ENCODE measurements around the gene AK9.

AK9 gene

DNA sequence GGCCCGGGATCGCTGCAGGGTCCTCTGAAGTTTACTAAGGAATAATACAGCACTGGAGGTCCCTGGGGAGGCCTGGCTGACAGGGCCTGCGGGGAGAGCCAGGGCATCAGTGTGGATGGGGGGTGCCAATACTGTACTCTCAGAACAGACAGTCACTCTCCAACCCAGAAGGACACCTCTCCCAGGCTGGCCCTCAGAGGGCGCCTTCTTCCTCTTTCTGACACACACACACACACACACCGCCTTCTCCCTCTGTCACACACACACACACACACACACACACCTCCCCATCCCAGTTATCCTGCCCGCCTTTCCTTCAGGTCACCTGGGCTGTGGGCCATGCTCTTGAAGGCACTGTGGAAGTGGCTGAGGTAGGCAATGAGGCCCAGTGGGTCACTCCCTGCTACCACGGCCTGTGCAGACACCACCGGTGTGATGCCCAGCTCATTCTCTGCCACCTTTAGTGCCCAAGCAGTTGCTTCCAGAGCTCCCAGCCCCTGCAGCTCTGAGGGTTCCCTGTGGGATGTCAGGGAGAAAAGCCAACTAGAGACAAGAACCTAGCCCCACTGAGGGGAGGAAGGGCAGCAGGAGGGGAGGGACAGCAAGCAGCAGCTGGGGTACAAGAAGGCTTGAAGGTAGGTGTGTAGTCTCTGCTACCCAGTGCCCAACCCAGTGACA lies 243.0 kb downstream of the AK9 start:
- Histone ChIP-seq H3K9ac (ENCODE audit: low read depth, low read length, poor library complexity, severe bottlenecking) (peak overlapping the region; percentile 31), H3K36me3 (ENCODE audit: insufficient read depth, low read length) (peaks cover 48% of the 10 kb centered on the region; the same call in 1 of the 2 replicates)

DNA sequence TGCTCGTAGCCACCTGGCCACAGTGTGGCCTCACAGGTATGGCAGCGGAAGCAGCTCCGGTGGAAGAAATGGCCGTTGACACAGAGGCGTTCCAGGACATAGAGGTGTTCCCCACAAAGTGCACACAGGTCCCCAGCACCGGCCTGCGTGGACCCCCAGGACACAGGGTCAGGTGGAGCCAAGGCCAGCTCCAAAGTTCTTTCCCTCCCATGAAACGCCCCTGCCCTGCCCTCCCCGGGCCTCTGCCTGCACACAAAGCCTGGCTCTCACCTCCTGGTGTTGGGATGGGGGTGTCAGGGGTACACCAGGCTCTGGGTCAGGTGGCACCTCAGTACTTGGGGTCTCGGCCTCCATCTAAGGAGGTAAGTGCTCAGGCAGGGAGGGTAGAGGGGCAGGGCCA lies 243.9 kb downstream of the AK9 start:
- Histone ChIP-seq H3K4me2 (ENCODE audit: low read depth, low read length, poor library complexity, severe bottlenecking) (no peak overlapping the region), H4K20me1 (ENCODE audit: insufficient read depth, low read length, poor library complexity, severe bottlenecking) (peaks cover 5% of the 10 kb centered on the region), H3K27me3 (ENCODE audit: insufficient read depth, low read length, poor library complexity, severe bottlenecking) (no peaks in the 10 kb centered on the region), H3K9me3 (ENCODE audit: insufficient read depth, low read depth, low read length) (no peaks in the 10 kb centered on the region), H3K36me3 (ENCODE audit: insufficient read depth, low read length) (peaks cover 42% of the 10 kb centered on the region; the same call in 1 of the 2 replicates), H3K4me1 (ENCODE audit: insufficient read depth, low read length, poor library complexity, severe bottlenecking) (peaks cover 43% of the 10 kb centered on the region), H2AFZ (ENCODE audit: low read length) (no peak overlapping the region), H3K9ac (ENCODE audit: low read depth, low read length, poor library complexity, severe bottlenecking) (no peak overlapping the region), H3K4me3 (ENCODE audit: low read length, poor library complexity, severe bottlenecking) (no peak overlapping the region), H3K79me2 (ENCODE audit: insufficient read depth, low read length) (peaks cover 33% of the 10 kb centered on the region), H3K9me2 (replicated peaks; ENCODE audit: low read depth, low read length) (no peaks in the 10 kb centered on the region), H3F3A (ENCODE audit: low read depth) (no peaks in the 10 kb centered on the region)
- no peak for TF ChIP-seq EZH2phosphoT487 (IDR thresholded peaks at IDR 0.05; ENCODE audit: borderline replicate concordance)
- TF ChIP-seq, protein P1, sequence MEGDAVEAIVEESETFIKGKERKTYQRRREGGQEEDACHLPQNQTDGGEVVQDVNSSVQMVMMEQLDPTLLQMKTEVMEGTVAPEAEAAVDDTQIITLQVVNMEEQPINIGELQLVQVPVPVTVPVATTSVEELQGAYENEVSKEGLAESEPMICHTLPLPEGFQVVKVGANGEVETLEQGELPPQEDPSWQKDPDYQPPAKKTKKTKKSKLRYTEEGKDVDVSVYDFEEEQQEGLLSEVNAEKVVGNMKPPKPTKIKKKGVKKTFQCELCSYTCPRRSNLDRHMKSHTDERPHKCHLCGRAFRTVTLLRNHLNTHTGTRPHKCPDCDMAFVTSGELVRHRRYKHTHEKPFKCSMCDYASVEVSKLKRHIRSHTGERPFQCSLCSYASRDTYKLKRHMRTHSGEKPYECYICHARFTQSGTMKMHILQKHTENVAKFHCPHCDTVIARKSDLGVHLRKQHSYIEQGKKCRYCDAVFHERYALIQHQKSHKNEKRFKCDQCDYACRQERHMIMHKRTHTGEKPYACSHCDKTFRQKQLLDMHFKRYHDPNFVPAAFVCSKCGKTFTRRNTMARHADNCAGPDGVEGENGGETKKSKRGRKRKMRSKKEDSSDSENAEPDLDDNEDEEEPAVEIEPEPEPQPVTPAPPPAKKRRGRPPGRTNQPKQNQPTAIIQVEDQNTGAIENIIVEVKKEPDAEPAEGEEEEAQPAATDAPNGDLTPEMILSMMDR (conservative IDR thresholded peaks at IDR 0.05; ENCODE audit: low read length), result no peak

More for the DNA sequence above, 243.0 kb downstream of the AK9 start:
- Histone ChIP-seq H2AFZ (ENCODE audit: low read length) (no peak overlapping the region), H3F3A (ENCODE audit: low read depth) (no peaks in the 10 kb centered on the region), H3K4me3 (ENCODE audit: low read length, poor library complexity, severe bottlenecking) (no peak overlapping the region), H3K4me1 (ENCODE audit: insufficient read depth, low read length, poor library complexity, severe bottlenecking) (peaks cover 42% of the 10 kb centered on the region), H3K4me2 (ENCODE audit: low read depth, low read length, poor library complexity, severe bottlenecking) (no peak overlapping the region), H3K9me3 (ENCODE audit: insufficient read depth, low read depth, low read length) (no peaks in the 10 kb centered on the region), H3K9me2 (replicated peaks; ENCODE audit: low read depth, low read length) (no peaks in the 10 kb centered on the region), H3K79me2 (ENCODE audit: insufficient read depth, low read length) (peaks cover 33% of the 10 kb centered on the region), H3K27me3 (ENCODE audit: insufficient read depth, low read length, poor library complexity, severe bottlenecking) (no peaks in the 10 kb centered on the region), H4K20me1 (ENCODE audit: insufficient read depth, low read length, poor library complexity, severe bottlenecking) (peaks cover 2% of the 10 kb centered on the region)
- no peak for TF ChIP-seq EZH2phosphoT487 (IDR thresholded peaks at IDR 0.05; ENCODE audit: borderline replicate concordance)
- TF ChIP-seq, protein P1 (conservative IDR thresholded peaks at IDR 0.05; ENCODE audit: low read length), result no peak

DNA sequence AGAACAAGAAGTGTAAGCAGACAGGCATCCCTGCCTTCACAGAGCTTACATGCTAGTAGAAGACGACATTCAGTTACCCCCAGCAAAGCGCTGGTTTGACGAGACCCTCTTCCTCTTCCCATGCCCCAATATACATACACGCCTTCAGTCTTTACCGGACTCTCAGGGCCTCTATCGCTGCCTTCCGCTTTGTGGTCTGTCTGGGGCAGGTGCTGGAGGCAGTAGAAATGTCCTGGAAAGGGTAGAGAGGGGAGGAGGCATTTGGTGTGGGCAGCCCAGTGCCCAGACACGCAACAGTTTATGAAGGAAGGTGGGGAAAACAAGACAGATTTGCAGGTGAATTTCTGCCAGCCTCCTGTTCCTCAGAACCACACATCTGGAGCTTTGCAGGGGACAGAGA lies 244.5 kb downstream of the AK9 start:
- Histone ChIP-seq H3K36me3 (ENCODE audit: insufficient read depth, low read length) (peaks cover 37% of the 10 kb centered on the region; the same call in 1 of the 2 replicates), H3K9me2 (replicated peaks; ENCODE audit: low read depth, low read length) (no peaks in the 10 kb centered on the region), H3K9me3 (ENCODE audit: insufficient read depth, low read depth, low read length) (no peaks in the 10 kb centered on the region), H3F3A (ENCODE audit: low read depth) (no peaks in the 10 kb centered on the region), H4K20me1 (ENCODE audit: insufficient read depth, low read length, poor library complexity, severe bottlenecking) (peaks cover 5% of the 10 kb centered on the region), H3K9ac (ENCODE audit: low read depth, low read length, poor library complexity, severe bottlenecking) (no peak overlapping the region), H3K4me2 (ENCODE audit: low read depth, low read length, poor library complexity, severe bottlenecking) (no peak overlapping the region), H3K4me1 (ENCODE audit: insufficient read depth, low read length, poor library complexity, severe bottlenecking) (peaks cover 45% of the 10 kb centered on the region), H3K27me3 (ENCODE audit: insufficient read depth, low read length, poor library complexity, severe bottlenecking) (no peaks in the 10 kb centered on the region), H3K79me2 (ENCODE audit: insufficient read depth, low read length) (peaks cover 33% of the 10 kb centered on the region), H3K4me3 (ENCODE audit: low read length, poor library complexity, severe bottlenecking) (no peak overlapping the region), H2AFZ (ENCODE audit: low read length) (no peak overlapping the region)
- TF ChIP-seq EZH2phosphoT487 (IDR thresholded peaks at IDR 0.05; ENCODE audit: borderline replicate concordance), result no peak
- TF ChIP-seq, protein P1 (conservative IDR thresholded peaks at IDR 0.05; ENCODE audit: low read length), result no peak
